Endothelial cell of umbilical vein (primary cell): ENCODE data around the gene ATG13.
"Not testable (repeated sequence)": the region's sequence is repeated elsewhere in the genome, so short reads cannot be mapped to it uniquely, and the experiment has no call there.

ENCODE experiments used
- GATA2 ChIP-seq: IDR thresholded peaks from 2 replicates; pipeline ENCODE4 v1.7.0; 2011; ENCODE audit warnings: low read depth, mild to moderate bottlenecking, moderate library complexity, mixed read lengths, low read length; ENCODE audit not compliant: insufficient read length, insufficient read depth
- POLR2AphosphoS5 ChIP-seq: IDR thresholded peaks from 2 replicates; pipeline ENCODE4 v1.6.1; 2012; ENCODE audit warnings: low read depth, mild to moderate bottlenecking, control low read depth, low read length, moderate library complexity; ENCODE audit not compliant: insufficient read depth
- TF ChIP-seq, protein P1 (sequence below), 2 donors: IDR thresholded peaks; 1 replicate in 1 of 2; 2 replicates in 1 of 2; pipeline ENCODE4 v1.5.1; 2011; ENCODE audit warnings: low read length in 2 of 2, mild to moderate bottlenecking in 2 of 2, moderate library complexity in 2 of 2, control low read depth in 1 of 2, inconsistent platforms in 1 of 2, low read depth in 1 of 2; ENCODE audit not compliant: insufficient read depth in 1 of 2; ENCODE audit errors: extremely low read depth in 1 of 2

- TF ChIP-seq, protein P1, sequence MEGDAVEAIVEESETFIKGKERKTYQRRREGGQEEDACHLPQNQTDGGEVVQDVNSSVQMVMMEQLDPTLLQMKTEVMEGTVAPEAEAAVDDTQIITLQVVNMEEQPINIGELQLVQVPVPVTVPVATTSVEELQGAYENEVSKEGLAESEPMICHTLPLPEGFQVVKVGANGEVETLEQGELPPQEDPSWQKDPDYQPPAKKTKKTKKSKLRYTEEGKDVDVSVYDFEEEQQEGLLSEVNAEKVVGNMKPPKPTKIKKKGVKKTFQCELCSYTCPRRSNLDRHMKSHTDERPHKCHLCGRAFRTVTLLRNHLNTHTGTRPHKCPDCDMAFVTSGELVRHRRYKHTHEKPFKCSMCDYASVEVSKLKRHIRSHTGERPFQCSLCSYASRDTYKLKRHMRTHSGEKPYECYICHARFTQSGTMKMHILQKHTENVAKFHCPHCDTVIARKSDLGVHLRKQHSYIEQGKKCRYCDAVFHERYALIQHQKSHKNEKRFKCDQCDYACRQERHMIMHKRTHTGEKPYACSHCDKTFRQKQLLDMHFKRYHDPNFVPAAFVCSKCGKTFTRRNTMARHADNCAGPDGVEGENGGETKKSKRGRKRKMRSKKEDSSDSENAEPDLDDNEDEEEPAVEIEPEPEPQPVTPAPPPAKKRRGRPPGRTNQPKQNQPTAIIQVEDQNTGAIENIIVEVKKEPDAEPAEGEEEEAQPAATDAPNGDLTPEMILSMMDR (IDR thresholded peaks at IDR 0.05; ENCODE audit: extremely low read depth in 1 of 2, insufficient read depth in 1 of 2, low read depth in 1 of 2, low read length in 2 of 2) = not testable (repeated sequence)
- TF ChIP-seq GATA2, POLR2AphosphoS5: not testable (repeated sequence)
Measured at GRCh38 chr11:46717825-46718154, 100.4 kb downstream of the ATG13 start.
